ENCODE data around the gene RABGGTA.
"Not testable (repeated sequence)": the region's sequence is repeated elsewhere in the genome, so short reads cannot be mapped to it uniquely, and the experiment has no call there.

DNA sequence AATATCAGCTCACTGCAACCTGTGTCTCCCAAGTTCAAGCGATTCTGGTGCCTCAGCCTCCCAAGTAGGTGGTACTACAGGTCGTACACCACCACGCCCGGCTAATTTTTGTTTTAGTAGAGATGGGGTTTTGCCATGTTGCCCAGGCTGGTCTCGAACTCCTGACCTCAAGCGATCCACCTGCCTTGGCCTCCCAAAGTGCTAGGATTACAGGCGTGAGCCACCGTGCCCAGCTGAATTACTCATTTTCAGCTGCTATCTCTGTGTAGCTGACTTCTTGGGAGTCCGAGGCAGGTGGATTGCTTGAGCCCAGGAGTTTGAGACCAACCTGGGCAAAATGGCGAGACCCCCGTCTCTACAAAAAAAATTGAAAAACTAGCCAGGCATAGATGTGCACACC lies 26.0 kb downstream of the RABGGTA start:
- not testable (repeated sequence) for TF ChIP-seq CTCF (IDR thresholded peaks at IDR 0.05; ENCODE audit: low read depth, low read length); EZH2phosphoT487 (IDR thresholded peaks at IDR 0.05; ENCODE audit: low read depth)
